Right forelimb (tissue), 1 donor: ENCODE data around the gene RDH16.
"Not testable (repeated sequence)": the region's sequence is repeated elsewhere in the genome, so short reads cannot be mapped to it uniquely, and the experiment has no call there.

Experiments
- DNase-seq: peaks from one replicate; pipeline ENCODE4 v3.0.0-alpha.2; 2018

RDH16 gene

GRCh38 chr12:56953314-56953713, 4.1 kb downstream of the RDH16 start:
- DNase-seq: no peak

GRCh38 chr12:56951582-56952339, 5.6 kb downstream of the RDH16 start:
- no peak for DNase-seq

DNA sequence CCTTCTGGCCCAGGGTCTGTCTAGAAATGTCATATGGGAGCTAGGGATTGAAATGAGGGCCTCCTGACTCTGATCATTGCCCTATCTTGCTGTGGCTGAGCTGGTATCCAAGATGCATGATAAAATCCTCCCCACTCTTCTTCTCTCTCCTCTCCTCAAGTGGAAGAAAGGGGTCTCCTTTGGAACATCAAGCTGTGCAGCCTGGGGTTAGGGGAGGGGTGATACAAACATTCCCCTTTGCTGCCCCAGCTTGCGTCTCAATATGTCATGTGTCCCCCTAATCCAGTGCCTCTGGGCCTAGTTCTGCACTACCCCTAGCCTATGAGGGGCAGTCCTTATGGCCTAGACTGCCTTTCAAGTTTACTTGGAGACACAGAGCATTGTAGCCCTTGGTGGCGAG, 8.5 kb downstream of the RDH16 start:
- no peak for DNase-seq

DNA sequence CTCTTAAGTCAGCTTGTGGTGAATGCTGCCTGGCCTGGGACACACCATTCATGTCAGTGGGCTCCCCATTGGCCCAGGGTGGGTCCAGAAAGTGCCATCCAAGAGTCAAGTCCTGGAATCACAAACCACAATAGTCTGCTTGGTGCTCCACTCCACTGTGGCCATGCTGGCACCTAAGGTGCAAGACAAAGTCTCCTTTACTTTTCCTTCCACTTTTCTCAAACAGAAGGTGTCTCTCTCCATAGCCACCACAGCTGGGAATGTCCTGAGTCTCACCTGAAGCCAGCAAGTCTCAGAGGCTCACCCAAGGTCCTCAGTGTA, 9.0 kb downstream of the RDH16 start:
- no peak for DNase-seq

DNA sequence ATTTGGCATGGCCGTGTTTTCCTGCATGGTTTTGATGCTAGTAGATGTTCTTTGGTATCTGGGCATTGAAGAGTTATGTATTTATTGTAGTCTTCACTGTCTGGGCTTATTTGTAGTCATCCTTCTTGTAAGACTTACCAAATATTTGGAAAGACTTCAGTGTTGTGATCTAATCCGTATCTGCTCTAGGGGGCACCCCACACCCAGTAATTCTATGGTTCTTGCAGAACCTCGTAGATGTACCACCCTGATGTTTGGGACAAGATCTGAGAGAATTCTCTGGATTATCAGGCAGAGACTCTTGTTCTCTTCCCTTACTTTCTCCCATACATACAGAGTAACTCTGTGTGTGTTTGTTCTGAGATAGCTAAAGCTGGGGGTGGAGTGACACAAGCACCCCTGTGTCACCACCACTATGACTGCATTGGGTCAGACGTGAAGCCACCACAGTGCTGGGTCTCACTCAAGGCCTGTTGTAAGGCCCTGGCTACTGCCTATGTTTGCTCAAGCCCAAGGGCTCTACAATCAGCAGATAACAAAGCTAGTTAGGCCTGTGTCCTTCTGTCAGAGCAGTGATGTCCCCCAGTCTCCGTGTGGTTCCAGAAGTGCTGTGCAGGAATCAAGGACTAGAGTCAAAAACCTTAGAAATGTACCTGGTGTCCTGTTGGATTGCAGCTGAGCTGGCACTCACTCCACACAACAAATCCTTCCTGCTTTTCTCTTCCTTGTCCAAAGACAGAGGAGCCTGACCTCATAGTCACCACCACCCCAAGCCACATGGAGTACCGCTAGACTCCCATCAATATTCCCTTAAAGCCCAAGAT, 9.6 kb downstream of the RDH16 start:
- DNase-seq: no peak

GRCh38 chr12:56943878-56944277, 13.5 kb downstream of the RDH16 start:
- no peak for DNase-seq

DNA sequence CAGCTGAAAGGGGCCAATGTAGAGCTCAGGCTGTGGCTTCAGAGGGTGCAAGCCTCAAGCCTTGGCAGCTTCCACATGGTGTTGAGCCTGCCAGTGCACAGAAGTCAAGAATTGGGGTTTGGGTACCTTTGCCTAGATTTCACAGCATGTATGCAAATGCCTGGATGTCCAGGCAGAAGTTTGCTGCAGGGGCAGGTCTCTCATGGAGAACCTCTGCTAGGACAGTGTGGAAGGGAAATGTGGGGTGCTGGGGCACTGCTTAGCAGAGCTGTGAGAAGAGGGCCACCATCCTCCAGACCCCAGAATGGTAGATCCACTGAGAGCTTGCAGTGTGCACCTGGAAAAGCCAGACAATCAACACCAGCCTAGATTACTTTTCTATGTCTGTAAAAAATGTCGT, 14.0 kb downstream of the RDH16 start:
- not testable (repeated sequence) for DNase-seq

- no peak for DNase-seq
Measured at GRCh38 chr12:56941299-56942017, 15.9 kb downstream of the RDH16 start.

GRCh38 chr12:56940942-56941298, 16.5 kb downstream of the RDH16 start:
- DNase-seq: not testable (repeated sequence)

GRCh38 chr12:56935752-56936151, 21.7 kb downstream of the RDH16 start:
- DNase-seq: no peak

DNA sequence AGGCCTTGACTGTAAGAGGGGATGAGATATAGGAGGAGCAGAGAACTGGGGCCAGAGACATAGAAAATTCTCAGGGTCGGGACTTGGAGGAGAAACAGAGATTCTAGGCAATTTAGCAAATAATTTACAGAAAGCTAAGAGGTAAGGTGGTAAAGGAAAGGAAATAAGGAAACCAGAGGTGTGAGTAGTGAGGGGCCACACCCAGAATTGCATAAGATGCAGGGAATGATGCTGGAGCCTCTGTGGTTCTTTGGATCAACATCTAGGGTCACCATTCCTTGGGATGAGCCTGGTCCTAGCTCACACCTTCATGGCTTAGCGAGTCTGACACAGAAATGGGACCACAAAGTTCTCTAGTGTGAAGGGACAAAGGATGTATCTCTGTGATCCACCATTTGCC, 22.3 kb downstream of the RDH16 start:
- DNase-seq: no peak

DNA sequence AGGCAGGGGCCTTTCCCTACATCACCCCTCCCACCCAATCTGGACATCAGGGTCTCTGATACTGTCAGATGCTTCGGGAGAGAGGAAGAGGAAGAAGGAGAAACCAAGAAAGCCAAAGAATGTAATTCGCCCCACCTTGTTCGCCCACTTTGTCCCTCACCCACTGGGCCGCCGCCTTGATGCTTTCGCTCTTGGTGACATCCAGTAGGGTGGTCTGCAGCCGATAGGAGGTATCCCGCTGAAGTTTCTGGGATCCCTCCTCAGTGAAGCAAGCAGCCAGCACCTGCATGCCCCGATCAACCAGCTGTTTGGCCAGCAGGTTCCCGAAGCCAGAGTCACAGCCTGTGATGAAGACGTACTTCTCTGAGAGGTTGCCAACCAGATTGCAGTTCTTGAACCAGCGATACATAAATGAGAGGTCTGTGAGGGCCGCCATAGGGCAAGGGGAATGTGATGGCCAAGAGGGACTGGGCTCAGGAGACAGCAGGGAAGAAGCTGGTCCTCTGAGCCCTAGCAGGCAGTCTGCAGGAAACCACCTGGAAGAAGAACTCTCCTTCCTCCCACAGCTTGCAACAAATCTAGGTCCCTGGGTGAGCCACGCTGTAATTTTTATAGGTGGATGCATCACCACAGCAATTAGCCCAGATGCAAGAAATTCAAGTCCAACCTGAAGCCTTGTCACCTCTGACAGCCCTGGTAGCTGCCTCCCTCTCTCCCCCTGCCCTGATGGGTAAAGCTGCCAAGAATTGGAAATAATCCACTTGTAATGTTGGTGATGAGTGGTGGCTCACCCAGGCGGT, 23.4 kb downstream of the RDH16 start, which contains the start of gene SDR9C7:
TSS of gene SDR9C7 (minus strand) at position 583 of the 800 bp plus-strand sequence. CDS start at position 436, 147 bp downstream.
- no peak for DNase-seq

GRCh38 chr12:56932867-56933266, 24.5 kb downstream of the RDH16 start:
- no peak for DNase-seq

- DNase-seq: no peak
Measured at GRCh38 chr12:56932146-56932545, 25.3 kb downstream of the RDH16 start.

DNA sequence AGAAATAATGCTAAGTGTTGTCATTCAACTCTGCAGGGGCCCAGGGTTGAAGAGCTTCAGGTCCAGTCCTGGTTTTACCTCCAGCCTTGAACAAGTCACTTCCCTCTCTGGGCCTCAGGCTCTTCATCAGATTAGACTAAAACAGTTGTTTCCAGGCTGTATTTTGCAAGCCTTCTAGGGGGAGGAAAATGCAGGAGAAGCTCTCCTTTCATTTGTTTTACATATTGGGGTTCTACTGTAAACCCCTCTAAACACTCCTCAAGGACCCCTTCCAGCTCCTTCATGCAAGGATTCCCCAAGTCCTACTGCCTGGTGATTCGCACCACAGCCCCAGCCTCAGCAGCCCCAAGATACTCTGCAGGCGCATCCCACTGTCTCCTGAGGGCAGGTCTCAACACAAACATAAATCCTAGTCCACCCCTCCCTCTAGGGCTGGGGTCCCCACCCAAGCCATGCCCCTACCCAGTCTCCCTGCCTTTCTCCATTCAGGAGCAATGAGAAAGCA, 25.9 kb downstream of the RDH16 start:
- no peak for DNase-seq

- DNase-seq: no peak
Measured at GRCh38 chr12:56930241-56930640, 27.2 kb downstream of the RDH16 start.

DNA sequence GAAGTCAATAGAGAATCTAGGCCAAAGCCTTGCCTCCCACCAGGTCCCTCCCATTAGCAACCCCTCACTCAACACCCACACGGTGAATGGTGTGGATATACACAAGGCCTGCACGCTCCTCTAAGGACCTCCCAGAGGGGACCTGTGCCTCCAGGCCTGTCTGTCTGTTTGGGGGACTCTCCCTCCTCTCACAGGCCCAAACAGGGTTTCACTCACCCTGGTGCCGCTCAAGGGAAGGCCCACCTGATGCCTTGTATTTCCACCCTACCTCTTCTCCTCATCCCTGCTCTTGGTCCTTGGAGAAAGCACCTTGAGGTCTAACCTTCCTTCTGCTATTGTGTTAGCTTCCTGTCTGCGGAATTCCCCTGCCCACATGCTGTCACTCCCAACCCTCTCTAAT, 27.6 kb downstream of the RDH16 start:
- no peak for DNase-seq

GRCh38 chr12:56928262-56928661, 29.1 kb downstream of the RDH16 start:
- DNase-seq: no peak

DNA sequence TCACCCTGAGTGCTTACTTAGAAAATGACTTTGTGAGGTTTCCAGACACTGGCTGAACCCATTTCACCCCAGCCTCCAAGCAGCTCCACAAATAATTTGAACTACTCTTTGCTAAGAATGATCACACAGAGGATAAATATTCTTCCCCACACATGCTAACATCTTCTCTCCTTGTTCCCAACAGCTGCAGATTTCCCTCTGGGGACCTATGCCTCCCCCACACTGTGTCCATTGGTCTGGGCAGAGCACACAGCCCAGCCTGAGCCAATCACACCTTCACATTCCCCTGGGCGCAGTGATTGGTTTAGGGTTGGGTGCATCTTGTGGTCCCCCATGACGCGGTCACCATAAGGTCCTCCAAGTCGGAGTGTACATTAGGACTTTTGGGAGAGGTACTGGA, 30.1 kb downstream of the RDH16 start:
- DNase-seq: no peak

DNA sequence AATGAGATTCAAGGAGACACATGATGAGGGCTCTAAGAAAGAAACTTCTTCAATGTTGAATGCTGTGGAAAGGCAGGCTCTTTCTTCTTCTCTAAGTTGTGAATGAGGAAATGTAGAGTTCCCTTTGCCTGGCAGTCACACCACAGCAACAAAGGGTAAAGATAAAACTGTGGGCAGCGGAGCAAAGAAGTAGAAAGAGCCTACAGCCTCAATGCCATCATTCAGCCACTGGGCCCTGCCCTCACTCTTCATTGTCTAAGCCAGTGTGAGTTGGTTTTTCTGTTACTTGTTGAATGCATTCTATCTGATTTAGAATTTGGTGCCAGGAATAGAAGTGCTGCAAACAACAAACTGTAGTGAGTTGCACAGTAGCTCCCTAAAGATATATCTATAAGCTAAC, 35.4 kb downstream of the RDH16 start:
- DNase-seq: no peak

GRCh38 chr12:56921346-56921745, 36.1 kb downstream of the RDH16 start:
- no peak for DNase-seq

DNA sequence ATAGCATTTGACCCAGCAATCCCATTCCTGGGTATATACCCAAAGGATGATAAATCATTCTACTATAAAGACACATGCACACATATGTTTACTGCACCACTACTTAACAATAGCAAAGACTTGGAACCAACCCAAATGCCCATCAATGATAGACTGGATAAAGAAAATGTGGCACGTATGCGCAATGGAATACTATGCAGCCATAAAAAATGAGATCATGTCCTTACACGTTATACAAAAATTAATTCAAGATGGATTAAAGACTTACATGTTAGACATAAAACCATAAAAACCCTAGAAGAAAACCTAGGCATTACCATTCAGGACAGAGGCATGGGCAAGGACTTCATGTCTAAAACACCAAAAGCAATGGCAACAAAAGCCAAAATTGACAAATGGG, 39.3 kb downstream of the RDH16 start:
- DNase-seq: not testable (repeated sequence)

DNA sequence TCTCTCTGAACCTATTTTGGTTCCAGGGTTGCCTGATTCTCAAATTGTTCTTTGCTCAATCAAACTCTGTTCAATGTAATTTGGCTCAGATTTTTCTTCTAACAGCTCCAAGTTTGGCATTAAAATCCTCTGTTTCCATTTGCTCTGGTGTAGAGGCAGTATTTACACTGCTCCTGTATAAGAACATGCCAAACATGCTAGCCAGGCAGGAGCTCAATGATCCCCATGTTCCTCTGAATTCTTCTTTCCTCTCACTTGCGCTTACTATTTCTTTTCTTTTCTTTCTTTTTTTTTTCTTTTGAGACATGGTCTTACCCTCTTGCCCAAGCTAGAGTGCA, 40.4 kb downstream of the RDH16 start:
- DNase-seq: no peak
